Measurements from ENCODE around the gene TLCD3A. TPM values are rescaled to one million over a fixed set of nuclear protein-coding genes. Genes with fewer than 3 reads are reported as not detected.

Gene TLCD3A
- total and polyA plus RNA-seq, 12 donors, result 1.1 to 4.5 (median 2.6) TPM

DNA sequence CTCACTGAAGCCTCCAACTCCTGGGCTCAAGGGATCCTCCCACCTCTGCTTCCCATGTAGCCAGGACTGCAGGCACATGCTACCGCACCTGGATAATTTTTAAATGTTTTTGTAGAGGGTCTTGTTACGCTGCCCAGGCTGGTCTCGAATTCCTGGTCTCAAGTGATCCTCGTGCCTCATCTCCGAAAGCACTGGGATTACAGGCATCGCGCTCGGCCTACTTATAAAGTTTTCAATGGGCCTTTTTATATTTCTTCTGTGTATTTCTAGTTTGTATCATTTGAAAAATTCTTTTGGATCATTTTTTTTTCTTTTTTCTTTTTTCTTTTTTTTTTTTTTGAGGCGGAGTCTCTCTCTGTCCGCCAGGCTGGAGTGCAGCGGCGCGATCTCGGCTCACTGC lies 7.3 kb upstream of the TLCD3A start:
- WGBS, 2 donors, result 93 to 98% methylated on average over 14 of the region's 14 CpGs
- no peak overlapping the region for H3K27ac ChIP-seq
- DNase-seq (no peak), ATAC-seq (no peak)
- H3K36me3 ChIP-seq, result no peaks in the 10 kb centered on the region
- H3K4me1 ChIP-seq, result no peaks in the 10 kb centered on the region
- TF ChIP-seq, protein P1, sequence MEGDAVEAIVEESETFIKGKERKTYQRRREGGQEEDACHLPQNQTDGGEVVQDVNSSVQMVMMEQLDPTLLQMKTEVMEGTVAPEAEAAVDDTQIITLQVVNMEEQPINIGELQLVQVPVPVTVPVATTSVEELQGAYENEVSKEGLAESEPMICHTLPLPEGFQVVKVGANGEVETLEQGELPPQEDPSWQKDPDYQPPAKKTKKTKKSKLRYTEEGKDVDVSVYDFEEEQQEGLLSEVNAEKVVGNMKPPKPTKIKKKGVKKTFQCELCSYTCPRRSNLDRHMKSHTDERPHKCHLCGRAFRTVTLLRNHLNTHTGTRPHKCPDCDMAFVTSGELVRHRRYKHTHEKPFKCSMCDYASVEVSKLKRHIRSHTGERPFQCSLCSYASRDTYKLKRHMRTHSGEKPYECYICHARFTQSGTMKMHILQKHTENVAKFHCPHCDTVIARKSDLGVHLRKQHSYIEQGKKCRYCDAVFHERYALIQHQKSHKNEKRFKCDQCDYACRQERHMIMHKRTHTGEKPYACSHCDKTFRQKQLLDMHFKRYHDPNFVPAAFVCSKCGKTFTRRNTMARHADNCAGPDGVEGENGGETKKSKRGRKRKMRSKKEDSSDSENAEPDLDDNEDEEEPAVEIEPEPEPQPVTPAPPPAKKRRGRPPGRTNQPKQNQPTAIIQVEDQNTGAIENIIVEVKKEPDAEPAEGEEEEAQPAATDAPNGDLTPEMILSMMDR (IDR thresholded peaks at IDR 0.05), result no peak
- intact Hi-C loops (cut with DNase I), result no loop called here
- no peak overlapping the region for H3K4me3 ChIP-seq
- H3K27me3 ChIP-seq, result no peaks in the 10 kb centered on the region
- H3K9me3 ChIP-seq, result no peaks in the 10 kb centered on the region

DNA sequence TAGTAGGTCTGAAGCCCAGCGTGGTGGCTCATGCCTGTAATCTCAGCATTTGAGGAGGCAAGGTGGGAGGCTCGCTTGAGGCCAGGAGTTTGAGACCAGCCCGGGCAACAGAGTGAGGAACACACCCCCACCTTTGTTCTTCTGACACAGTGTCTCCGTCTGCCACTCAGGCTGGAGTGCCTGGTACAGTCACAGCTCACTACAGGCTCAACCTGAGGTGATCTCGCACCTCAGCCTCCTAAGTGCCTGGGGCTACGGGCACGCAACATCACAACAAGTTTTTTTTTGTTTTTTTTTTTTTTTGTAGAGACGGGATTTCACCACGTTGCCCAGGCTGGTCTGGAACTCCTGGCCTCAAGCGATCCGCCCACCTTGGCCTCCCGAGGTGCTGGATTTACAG lies 6.7 kb upstream of the TLCD3A start:
- DNase-seq (no peak), ATAC-seq (no peak)
- intact Hi-C loops (cut with DNase I), result no loop called here
- TF ChIP-seq, protein P1 (IDR thresholded peaks at IDR 0.05), result no peak
- peaks cover 0 to under 1% (median 0%) of the 10 kb centered on the region in 9 donors for H3K4me1 ChIP-seq
- H3K27me3 ChIP-seq, result no peaks in the 10 kb centered on the region
- no peak overlapping the region for H3K27ac ChIP-seq
- no peaks in the 10 kb centered on the region for H3K36me3 ChIP-seq
- 83 to 85% methylated on average over 11 to 12 of the region's 12 CpGs for WGBS, 2 donors
- H3K9me3 ChIP-seq, result no peaks in the 10 kb centered on the region
- H3K4me3 ChIP-seq, result no peak overlapping the region

DNA sequence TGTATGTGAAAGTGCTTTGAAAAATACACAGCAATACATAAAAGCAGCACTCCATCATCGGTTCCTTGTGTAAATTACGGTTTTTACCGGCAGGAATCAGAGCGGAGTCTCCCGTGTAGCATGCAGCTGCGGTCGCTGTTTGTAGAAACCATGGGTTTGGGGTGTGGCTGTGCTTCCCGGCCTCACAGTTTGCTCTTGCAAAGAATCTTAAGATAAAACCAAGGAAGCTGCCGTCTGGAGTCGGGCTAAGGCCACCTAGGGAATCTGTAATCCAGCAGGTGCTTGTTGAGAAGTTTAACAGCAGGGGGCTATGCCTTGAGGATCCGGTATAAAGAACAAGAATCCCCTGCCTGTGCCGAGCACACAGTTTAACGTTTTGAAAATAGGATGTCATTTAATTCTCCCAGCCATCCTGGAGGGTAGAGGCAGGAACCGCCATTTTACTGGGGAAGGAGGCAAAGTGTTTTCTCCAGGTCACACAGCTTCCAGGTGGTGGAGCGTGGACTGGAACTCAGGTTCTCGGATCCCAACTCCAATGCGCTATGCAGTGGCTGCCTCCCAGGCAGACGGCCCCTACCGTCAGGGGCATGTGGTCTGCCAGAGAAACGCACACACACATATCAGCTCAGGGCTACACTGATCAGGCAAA lies 6.0 kb upstream of the TLCD3A start:
- intact Hi-C loops (cut with DNase I), result no loop called here
- TF ChIP-seq, protein P1 (IDR thresholded peaks at IDR 0.05), result no peak
- H3K4me3 ChIP-seq, result no peak overlapping the region
- H3K36me3 ChIP-seq, result no peaks in the 10 kb centered on the region
- H3K9me3 ChIP-seq, result no peaks in the 10 kb centered on the region
- H3K27ac ChIP-seq, result no peak overlapping the region
- WGBS, 2 donors, result 67 to 70% methylated on average over 20 of the region's 20 CpGs
- ATAC-seq (no peak), DNase-seq (no peak)
- peaks cover 0 to 5% (median 0%) of the 10 kb centered on the region in 7 donors for H3K27me3 ChIP-seq
- H3K4me1 ChIP-seq, result peaks cover 0 to 7% (median under 1%) of the 10 kb centered on the region in 9 donors

DNA sequence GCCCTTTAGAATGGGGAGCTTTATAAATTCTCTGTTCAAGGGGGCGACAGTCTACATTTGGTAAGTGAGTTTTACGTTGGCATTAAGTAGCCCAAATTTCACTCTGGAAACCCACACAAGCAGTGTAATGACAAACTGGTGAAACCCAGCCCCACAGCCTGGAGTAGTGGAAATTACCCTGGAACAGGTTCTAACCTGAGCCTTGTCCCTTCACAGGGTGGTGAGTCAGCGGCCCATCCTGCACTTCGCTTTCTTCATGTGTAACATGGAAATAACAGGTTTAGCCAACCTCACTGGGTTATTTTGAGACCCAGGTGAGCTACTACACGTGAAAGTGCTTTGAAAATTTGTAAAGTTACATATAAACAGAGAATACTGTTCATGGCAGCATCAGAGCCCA lies 3.5 kb upstream of the TLCD3A start:
- no peak for ATAC-seq
- Histone ChIP-seq H3K4me3 (no peak overlapping the region), H3K36me3 (no peaks in the 10 kb centered on the region), H3K27me3 (peaks cover 0 to 12% (median 0%) of the 10 kb centered on the region in 7 donors), H3K4me1 (peaks cover 0 to 24% (median 17%) of the 10 kb centered on the region in 9 donors), H3K9me3 (no peaks in the 10 kb centered on the region), H3K27ac (no peak overlapping the region)
- intact Hi-C loops (cut with DNase I), result no loop called here
- WGBS, 2 donors, result 81 to 97% methylated on average over 5 of the region's 5 CpGs
- DNase-seq, result no peak
- TF ChIP-seq, protein P1 (IDR thresholded peaks at IDR 0.05), result no peak
